Activated gamma-delta T cell treated with anti-CD3 and anti-CD28 coated beads, Interleukin-2, amount 50 U/mL, for 16 hours (primary cell): ENCODE results near the gene PRKN.

Experiments used
- DNase-seq: peaks from one replicate; pipeline ENCODE4 v3.0.0-alpha.2; 2020; ENCODE audit warnings: low read depth

PRKN gene

DNA sequence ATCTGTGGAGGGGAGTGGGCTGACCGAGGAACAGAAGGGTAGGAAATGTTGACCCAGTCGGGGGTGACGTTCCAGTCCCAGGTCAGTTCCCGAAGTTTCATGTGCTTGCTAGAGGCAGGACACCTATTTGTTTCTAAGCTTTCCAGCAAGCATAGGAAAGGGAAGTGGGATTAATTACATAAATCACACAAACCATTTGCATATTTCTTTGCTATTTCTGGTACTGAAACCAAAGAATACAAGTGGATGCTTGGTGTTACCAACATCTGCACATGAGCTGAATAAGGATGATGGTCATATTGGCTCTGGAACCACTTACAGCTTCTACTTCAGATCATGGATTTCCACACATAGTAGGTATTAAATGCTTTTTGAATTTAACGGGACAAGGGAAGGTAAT is 546.5 kb downstream of the PRKN start:
- no peak for DNase-seq

DNA sequence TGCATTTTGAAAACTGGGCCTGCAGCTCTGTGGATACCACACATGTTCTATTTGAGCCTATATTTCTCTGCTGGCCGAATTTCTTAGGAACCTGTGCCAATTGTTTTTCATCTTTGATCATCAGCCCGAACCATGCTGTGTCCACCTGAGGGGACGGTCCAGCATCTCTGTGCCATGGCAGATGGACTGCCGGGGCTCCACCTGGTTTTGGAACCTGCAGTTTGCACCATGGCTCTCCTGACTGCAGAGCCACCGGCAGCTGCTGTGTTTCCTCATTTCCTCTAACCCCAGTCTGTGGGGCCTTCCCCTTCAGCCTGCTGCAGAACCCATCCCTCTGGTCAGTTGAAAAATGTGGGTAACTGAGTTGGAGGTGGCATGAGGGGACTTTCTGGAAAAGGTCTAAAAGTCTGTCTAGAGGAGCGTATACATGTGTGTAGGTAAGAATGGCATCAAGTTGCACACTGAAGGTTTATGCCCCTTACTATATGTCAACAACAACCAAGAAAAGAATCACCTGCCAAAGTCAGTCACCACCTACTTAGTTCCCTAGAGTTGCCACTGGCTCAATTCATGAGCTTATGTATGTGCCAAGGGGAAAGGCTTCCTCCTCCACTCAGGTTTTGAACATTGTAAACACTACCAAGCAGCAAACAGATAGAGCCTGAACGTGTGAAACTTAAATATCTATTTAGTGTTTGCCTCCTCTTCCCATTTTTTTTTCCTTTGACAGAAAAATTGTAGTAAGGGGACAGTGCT is 548.2 kb downstream of the PRKN start:
- no peak for DNase-seq

GRCh38 chr6:162178666-162179065 is 548.9 kb downstream of the PRKN start:
- DNase-seq = no peak

DNA sequence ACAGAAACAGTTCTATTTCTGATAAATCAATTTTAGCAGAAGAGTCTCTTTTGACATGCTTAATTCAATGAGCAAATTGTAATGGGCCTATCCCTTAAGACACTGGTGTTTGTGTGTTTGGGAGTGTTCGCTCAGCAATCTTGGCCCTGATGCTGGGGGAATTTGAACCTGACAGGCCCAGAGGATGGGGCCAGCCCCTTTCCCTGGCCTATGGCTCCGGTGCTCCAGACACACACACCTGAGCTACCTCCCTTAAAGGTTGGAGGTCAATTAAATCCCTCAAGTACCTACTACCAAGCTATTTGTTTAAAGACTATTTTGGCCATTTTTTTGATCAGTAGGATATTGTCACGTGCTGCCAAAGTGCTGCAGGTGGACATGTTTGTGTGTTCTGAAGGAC is 549.3 kb downstream of the PRKN start:
- DNase-seq = no peak

DNA sequence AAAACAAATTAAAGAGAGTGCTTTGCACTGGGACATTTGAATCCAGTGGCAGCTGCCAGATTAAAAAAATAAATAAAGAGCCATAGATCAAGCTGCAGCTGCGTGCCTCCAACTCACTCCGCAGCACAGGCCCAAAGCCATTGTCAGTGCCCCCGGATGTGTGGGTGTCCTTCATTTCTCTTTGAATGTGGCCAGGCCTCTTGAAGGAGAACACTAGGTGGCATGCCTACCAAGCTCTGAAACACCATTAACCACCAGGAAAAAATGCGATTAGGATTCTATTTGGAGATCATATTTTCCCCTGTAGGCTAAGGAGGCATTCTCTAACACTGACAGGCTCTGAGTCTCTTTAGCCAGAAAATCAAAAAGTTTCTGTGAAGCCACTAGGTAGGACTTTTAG is 549.8 kb downstream of the PRKN start:
- DNase-seq = no peak

- DNase-seq = no peak
These were observed 554.1 kb downstream of the PRKN start for GRCh38 chr6:162173466-162173865.

- no peak for DNase-seq
These were observed 562.1 kb downstream of the PRKN start for GRCh38 chr6:162165479-162165878.

DNA sequence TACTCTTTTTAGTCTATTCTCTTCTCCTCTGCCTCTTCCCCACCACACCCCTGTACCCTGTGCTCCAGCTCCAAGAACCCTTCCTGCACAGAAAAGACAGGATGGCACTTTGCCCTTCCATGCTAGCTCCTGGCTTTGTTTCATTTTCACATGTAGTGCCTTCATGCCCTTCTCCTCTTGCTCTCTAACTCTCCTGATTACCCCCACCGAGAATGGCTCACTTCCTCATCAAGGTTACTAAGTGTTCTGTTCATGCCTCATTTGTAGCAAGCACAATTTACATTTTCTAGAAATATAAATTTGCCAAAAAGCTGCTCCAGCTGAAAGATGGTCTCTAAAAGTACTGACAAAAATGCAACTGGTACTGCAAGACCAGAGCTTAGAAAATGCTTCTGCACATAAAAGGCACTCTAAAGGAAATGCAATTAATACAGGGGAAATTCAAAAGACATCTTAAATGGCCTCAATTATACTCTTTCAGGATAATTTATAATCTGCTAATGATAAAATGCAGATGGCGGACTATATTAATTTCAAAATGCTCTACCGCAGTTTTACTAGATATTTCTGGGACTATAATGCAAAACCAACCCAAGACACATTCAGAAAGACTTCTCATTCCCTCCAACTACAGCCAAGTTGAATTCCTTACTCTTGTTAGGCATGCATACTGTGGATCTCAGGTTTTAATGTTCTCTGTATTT is 570.2 kb downstream of the PRKN start:
- DNase-seq = no peak

DNA sequence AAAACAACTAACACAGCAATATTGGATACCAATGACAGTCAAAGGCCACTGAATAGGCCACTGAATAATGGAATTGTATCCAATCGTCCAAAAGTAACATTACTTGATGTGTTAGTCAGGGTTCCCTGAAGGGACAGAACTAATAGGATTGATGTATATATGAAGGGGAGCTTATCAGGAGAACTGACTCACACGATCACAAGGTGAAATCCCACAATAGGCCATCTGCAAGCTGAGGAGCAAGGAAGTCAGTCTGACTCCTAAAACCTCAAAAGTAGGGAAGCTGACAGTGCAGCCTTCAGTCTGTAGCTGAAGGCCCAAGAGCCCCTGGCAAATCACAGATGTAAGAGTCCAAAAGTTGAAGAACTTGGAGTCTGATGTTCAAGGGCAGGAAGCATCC is 571.4 kb downstream of the PRKN start:
- no peak for DNase-seq

DNA sequence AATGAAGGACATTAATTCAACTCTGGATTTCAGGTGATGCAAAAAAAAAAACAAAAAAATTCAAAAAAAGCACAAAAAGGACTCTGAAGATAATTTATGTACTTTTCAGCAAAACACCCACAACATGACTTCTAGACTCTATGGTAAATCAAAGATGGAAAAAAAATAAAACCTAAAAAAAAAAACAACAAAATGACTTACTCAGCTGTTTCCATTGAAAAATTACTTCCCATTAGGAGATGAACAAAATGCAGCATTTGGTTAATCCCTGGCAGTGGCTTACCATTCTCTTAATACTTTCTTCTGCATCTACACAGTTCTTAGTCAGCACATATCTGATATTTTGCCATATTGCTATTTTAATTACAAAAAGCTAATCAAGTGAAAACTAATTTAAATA is 572.6 kb downstream of the PRKN start:
- DNase-seq = no peak

GRCh38 chr6:162154001-162154400 is 573.6 kb downstream of the PRKN start:
- DNase-seq = no peak

- DNase-seq = no peak
These were observed 574.4 kb downstream of the PRKN start for GRCh38 chr6:162153120-162153519.

- DNase-seq = no peak
These were observed 576.4 kb downstream of the PRKN start for GRCh38 chr6:162151021-162151665.

DNA sequence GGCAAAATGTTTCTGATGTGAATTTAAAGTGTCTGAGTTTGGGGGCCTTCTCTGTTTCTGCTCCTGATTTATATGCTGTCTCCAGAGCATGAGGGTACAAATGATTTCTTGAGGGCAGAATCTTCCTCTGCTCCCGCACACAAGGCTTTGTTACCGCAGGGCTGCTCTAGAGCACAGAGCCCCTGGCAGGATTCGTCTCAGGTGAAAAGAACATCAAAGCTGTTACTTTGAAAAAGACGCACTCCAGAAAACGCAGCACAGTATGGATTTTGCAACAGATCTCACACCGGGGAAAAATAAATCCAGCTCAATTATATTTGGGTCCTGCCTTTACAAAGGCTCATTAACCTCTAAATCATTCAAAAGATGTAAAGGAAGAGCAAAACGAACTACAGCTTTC is 577.3 kb downstream of the PRKN start:
- no peak for DNase-seq

GRCh38 chr6:162149786-162150185 is 577.8 kb downstream of the PRKN start:
- no peak for DNase-seq

DNA sequence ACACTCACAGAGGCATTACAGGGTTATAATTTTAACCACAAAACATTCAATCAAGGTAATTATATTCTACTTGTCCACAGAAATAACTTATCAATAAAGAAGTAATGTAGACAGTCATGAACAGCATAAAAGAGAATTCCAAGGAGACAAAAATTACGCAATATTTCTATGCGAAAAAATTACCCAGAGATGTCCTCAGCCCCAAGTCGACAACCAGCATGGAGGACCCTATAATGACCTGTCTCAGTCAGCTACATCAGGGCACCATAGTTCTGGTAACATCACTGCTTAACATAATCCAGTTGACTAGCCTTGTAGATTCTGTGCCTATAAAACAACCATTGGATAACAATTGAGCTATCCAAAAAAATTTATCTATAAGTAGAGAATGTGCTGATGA is 579.8 kb downstream of the PRKN start:
- DNase-seq = no peak

GRCh38 chr6:162147281-162147680 is 580.3 kb downstream of the PRKN start:
- no peak for DNase-seq

GRCh38 chr6:162140251-162140852 is 587.2 kb downstream of the PRKN start:
- DNase-seq = no peak

GRCh38 chr6:162125659-162126058 is 601.9 kb downstream of the PRKN start:
- no peak for DNase-seq

GRCh38 chr6:162124710-162125435 is 602.7 kb downstream of the PRKN start:
- DNase-seq = no peak

- DNase-seq = no peak
These were observed 603.8 kb downstream of the PRKN start for GRCh38 chr6:162123797-162124196.

- no peak for DNase-seq
These were observed 608.2 kb downstream of the PRKN start for GRCh38 chr6:162119341-162119740.
